Stimulated activated effector memory CD8-positive, alpha-beta T cell treated with anti-CD3 and anti-CD28 coated beads, Interleukin-12 subunit alpha, Interleukin-12 subunit beta, amount 100 ng/mL, for 72 hours (primary cell): ENCODE measurements around the gene NEBL.

Experiments used
- ATAC-seq: fragments of 150-1000 bp; cut with Tn5 transposase; 2 replicates; pipeline ENCODE4 v1.10.0; 2021
- DNase-seq, 2 donors: peaks; one replicate each; pipeline ENCODE4 v3.0.0; 2021 to 2022; ENCODE audit warnings: low spot score in 2 of 2
- H3K27ac Mint-ChIP-seq: one replicate; pipeline ENCODE4 v1.8.0; 2022; ENCODE audit warnings: mild to moderate bottlenecking, mixed read lengths
- H3K36me3 Mint-ChIP-seq: one replicate; pipeline ENCODE4 v1.8.0; 2022; ENCODE audit warnings: mild to moderate bottlenecking, mixed read lengths
- H3K4me1 Mint-ChIP-seq: one replicate; pipeline ENCODE4 v1.8.0; 2022; ENCODE audit warnings: mixed read lengths
- H3K4me3 Mint-ChIP-seq: one replicate; pipeline ENCODE4 v1.8.0; 2022; ENCODE audit warnings: mild to moderate bottlenecking, mixed read lengths
- H3K9me3 Mint-ChIP-seq: one replicate; pipeline ENCODE4 v1.8.0; 2022; ENCODE audit warnings: mixed read lengths

The NEBL gene

GRCh38 chr10:20742737-20743541 is 154.2 kb downstream of the NEBL start:
- no peaks in the 10 kb centered on the region for H3K36me3 Mint-ChIP-seq
- peaks cover 9% of the 10 kb centered on the region for H3K9me3 Mint-ChIP-seq
- ATAC-seq (no peak), DNase-seq (no peak)
- H3K27ac Mint-ChIP-seq = no peak overlapping the region
- no peaks in the 10 kb centered on the region for H3K4me1 Mint-ChIP-seq
- no peak overlapping the region for H3K4me3 Mint-ChIP-seq

- Mint-ChIP-seq H3K4me3 (no peak overlapping the region), H3K4me1 (no peaks in the 10 kb centered on the region), H3K27ac (no peak overlapping the region), H3K36me3 (no peaks in the 10 kb centered on the region), H3K9me3 (peaks cover 5% of the 10 kb centered on the region)
- DNase-seq (no peak), ATAC-seq (no peak)
These were observed 157.0 kb downstream of the NEBL start for GRCh38 chr10:20740120-20740519.

GRCh38 chr10:20737107-20737506 is 160.0 kb downstream of the NEBL start:
- no peak for ATAC-seq
- Mint-ChIP-seq H3K4me1 (no peaks in the 10 kb centered on the region), H3K4me3 (no peak overlapping the region), H3K9me3 (peaks cover 5% of the 10 kb centered on the region), H3K36me3 (no peaks in the 10 kb centered on the region), H3K27ac (no peak overlapping the region)
- DNase-seq = no peak
